ENCODE data around the gene FUT4.

Gene FUT4, protein sequence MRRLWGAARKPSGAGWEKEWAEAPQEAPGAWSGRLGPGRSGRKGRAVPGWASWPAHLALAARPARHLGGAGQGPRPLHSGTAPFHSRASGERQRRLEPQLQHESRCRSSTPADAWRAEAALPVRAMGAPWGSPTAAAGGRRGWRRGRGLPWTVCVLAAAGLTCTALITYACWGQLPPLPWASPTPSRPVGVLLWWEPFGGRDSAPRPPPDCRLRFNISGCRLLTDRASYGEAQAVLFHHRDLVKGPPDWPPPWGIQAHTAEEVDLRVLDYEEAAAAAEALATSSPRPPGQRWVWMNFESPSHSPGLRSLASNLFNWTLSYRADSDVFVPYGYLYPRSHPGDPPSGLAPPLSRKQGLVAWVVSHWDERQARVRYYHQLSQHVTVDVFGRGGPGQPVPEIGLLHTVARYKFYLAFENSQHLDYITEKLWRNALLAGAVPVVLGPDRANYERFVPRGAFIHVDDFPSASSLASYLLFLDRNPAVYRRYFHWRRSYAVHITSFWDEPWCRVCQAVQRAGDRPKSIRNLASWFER

GRCh38 chr11:94543695-94544645, at the start of gene FUT4:
FUT4 (plus strand) TSS chr11:94543921; CDS start chr11:94544134, 213 bp downstream.
- in situ Hi-C loops (cut with MboI; ENCODE audit: low sequenced_read_pairs): loop anchor here (25.0 kb wide), 1 partner anchor 343 kb away; no protein-coding TSS in a partner anchor

- in situ Hi-C loops (cut with MboI; ENCODE audit: low sequenced_read_pairs): no loop called here
These were observed 49.5 kb upstream of the FUT4 start for GRCh38 chr11:94494126-94494680.

GRCh38 chr11:94500181-94500580, 43.5 kb upstream of the FUT4 start:
- in situ Hi-C loops (cut with MboI; ENCODE audit: low sequenced_read_pairs): loop anchor here (10.0 kb wide), 1 partner anchor 175 kb away; no protein-coding TSS in a partner anchor

DNA sequence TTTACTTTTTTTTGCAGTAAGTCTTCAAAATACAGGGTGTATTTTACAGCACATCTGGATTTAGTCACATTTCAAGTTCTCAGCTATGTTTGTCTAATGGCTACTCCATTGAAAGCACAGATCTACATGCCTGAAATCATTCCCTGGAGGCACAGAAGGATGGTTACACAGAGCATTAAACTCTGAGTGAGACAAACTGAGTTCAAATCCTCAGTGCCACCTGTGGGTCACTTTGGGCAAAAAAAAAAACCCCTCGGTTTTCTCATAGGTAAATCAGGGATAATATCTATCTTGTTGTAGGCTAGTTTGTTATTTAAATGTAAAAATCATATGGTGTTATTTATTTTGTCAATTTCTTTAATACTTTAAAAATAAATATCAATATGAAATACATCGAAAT, 42.2 kb upstream of the FUT4 start:
- in situ Hi-C loops (cut with MboI; ENCODE audit: low sequenced_read_pairs): loop anchor here (10.0 kb wide), 1 partner anchor 177 kb away; no protein-coding TSS in a partner anchor

DNA sequence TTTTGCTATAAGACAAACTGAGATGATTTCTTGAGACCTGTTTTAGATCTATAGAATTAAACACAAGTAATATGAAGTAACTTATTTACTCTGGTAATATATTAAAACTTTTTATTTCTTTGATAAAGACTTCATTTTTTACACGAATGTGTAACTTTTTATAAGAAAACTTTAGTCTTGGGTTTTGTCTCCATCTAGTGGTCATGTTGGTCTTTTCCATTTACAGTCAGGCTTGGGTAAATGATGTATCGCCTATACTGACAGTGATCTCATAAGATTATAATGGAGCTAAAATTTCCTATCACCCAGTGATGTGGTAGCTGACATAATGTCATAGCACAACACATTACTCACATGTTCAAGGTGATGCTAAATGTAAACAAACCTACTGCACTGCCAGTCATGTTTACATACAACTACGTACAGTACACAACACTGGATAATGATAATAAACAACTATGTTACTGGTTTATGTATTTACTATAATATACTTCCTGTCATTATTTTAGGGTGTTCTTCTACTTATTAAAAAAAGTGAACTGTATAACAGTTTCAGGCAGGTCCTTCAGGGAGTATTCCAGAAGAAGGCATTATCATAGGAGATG, 38.9 kb upstream of the FUT4 start:
- in situ Hi-C loops (cut with MboI; ENCODE audit: low sequenced_read_pairs): loop anchor here (10.0 kb wide), 1 partner anchor 180 kb away; no protein-coding TSS in a partner anchor

- in situ Hi-C loops (cut with MboI; ENCODE audit: low sequenced_read_pairs): loop anchor here (10.0 kb wide), 1 partner anchor 182 kb away; no protein-coding TSS in a partner anchor
These were observed 37.2 kb upstream of the FUT4 start for GRCh38 chr11:94506513-94506912.

DNA sequence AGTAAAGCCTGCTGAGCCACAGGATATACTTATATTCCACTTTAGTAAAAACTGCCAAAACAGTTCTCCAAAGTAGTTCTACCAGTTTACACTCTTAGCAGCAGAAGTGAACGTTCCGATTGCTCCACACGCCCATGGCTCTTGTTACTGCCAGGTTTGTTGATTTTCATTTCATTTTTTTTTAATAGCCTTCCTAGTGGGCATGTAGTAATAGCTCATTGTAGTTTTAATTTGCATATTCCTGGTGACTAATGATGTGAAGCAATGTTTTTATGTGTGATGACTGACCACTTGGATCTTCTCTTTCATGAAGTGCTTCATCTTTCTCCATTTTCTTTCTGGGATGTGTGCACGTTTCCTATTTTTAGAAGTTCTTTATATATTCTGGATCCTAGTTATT, 36.2 kb upstream of the FUT4 start:
- in situ Hi-C loops (cut with MboI; ENCODE audit: low sequenced_read_pairs): loop anchor here (10.0 kb wide), 1 partner anchor 183 kb away; no protein-coding TSS in a partner anchor

GRCh38 chr11:94511932-94512781, 31.6 kb upstream of the FUT4 start, which contains the start of gene C11orf97:
C11orf97 (plus strand) TSS chr11:94512461; CDS start chr11:94512529, 68 bp downstream.
- in situ Hi-C loops (cut with MboI; ENCODE audit: low sequenced_read_pairs): no loop called here

- in situ Hi-C loops (cut with MboI; ENCODE audit: low sequenced_read_pairs): no loop called here
These were observed 30.6 kb upstream of the FUT4 start for GRCh38 chr11:94513091-94513490.

DNA sequence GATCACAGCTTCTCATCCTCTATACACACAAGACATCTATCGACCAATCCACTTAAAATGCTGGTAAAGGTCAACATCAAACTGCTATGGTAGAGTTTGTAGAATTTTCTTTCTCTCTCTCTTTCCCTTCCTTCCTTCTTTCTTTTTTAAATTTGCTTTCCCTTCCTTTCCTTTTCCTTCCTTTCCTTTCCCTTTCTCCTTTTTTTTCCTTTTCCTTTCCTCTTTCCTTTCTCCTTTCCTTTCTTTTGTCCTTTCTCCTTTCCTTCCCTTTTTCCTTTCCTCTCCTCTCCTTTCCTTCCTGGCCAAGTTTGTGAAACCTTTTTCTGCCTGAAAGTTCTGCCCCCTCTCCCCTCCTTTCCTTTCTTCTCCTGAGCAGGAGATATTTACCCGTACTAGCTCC, 28.3 kb upstream of the FUT4 start:
- in situ Hi-C loops (cut with MboI; ENCODE audit: low sequenced_read_pairs): no loop called here

DNA sequence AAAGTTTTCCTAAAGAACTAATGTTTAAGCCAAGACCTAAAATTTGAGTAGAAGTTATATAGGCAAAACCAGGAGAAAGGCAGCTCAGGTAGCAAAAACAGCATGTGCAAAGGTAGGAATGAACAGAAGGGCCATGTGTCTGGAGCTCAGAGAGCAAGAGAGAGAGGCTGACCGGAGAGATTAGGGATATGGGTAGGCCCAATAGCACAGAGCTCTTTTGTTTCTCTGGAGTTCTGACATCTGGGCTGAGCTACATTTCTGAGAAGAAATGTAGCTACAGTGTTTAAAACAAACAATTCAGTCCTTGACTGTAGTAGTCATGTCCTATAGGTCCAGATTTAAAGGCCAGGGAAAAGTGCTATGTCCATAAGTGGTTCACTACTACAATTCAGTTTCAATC, 27.0 kb upstream of the FUT4 start:
- in situ Hi-C loops (cut with MboI; ENCODE audit: low sequenced_read_pairs): no loop called here

DNA sequence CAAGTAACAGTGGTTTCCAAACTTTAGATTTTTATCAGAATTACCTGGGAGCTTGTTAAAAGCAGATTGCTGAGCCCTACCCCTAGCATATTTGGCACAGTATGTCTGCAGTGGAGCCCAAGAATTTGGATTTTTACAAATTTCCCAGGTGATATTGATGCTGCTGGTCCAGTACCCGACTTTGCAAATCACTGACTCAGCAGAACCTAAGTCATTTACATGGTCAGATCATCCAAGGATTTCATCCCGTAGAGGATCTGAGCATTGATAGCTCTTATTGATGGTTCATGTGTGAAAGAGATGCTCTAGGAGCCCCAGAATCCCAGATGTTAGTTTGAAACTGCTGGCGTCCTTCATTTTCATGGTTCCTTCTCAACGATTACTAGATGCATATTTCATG, 25.4 kb upstream of the FUT4 start:
- in situ Hi-C loops (cut with MboI; ENCODE audit: low sequenced_read_pairs): no loop called here

DNA sequence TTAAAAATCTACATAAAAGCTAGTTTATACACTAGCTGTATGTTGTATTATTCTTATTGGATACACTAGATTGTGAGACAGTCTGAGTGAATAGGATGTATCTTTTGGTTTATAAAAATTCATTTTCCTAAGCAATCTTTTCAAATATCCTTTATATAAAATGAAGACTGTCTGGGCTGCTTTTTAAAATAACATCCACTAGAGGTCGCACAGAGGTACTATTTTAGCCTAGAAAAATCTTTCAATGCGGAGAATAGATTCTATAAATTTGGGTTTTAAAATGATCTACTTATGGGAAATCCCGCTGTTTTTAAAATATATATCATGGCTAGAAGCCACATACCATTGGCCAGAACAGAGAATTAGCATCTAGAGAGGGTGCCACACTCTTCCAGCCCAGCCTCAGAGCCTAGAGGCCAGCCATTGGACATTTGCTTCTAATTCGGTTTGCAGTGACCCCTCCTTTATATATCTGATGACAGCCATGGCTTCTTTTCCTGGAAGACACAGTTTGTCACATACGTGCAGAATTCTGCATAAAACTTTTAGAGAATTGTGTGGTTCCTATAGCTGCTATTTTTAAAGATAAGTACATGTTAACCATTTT, 24.1 kb upstream of the FUT4 start:
- in situ Hi-C loops (cut with MboI; ENCODE audit: low sequenced_read_pairs): no loop called here

DNA sequence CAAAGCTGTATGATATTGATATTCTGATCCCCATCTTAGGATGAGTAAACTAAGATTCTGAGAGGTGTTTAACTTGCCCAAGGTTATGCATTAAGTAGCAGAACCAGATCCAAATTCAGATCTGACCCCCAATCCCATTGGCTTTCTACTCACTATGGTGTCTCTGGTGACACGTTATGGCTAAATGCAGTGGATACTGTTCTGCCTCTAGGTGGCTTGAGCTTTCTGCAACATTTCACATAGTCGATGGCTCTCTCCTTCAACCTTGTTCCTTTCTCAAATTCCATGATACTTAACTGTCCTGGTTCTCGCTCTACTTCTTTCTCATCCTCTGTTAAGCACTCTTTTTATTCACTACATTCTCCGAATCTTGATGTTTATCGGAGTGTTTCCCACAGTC, 22.0 kb upstream of the FUT4 start:
- in situ Hi-C loops (cut with MboI; ENCODE audit: low sequenced_read_pairs): no loop called here

DNA sequence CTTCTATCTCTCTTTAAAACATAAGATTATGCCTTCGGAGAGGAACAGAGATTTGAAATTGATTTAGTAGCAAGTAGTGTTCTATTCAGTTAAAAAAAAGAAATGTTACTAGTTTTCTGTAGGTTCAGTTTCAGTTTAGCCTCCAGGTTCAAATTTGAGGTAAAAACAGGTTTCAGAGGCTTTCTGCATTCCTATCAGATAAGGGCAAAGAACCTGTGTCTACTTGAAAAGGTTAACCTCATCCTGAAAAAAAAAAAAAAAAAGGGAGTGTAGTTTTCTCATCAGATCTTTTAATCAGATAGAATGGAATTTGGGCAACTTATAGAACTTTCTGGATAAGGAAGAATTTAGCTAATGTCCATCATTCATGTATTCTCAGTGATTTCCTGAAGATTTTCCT, 19.4 kb upstream of the FUT4 start:
- in situ Hi-C loops (cut with MboI; ENCODE audit: low sequenced_read_pairs): no loop called here

- in situ Hi-C loops (cut with MboI; ENCODE audit: low sequenced_read_pairs): loop anchor here (25.0 kb wide), 1 partner anchor 362 kb away; no protein-coding TSS in a partner anchor
These were observed 18.0 kb upstream of the FUT4 start for GRCh38 chr11:94525546-94526324.

- in situ Hi-C loops (cut with MboI; ENCODE audit: low sequenced_read_pairs): loop anchor here (25.0 kb wide), 1 partner anchor 360 kb away; no protein-coding TSS in a partner anchor
These were observed 16.9 kb upstream of the FUT4 start for GRCh38 chr11:94526645-94527438.

Measured in HL-60/S4 treated with phorbol 12-myristate 13-acetate at 8.2 ng/mL for 4 days and 3 days (cell line).